Pulmonary artery endothelial cell (primary cell): ENCODE measurements around the gene RNF208. TPM values are rescaled to one million over a fixed set of nuclear protein-coding genes. Genes with fewer than 3 reads are reported as not detected.
"Not testable (repeated sequence)": the region's sequence is repeated elsewhere in the genome, so short reads cannot be mapped to it uniquely, and the experiment has no call there.

Experiments
- DNase-seq: peaks from one replicate; pipeline ENCODE4 v3.0.0-alpha.2; 2011; ENCODE audit warnings: low read depth, low spot score
- total RNA-seq: library from RNA; depleted of rRNA; stranded (reverse); fragments of >200 nt; gene quantifications from 2 replicates; pipeline ENCODE4 v1.2.3, GENCODE V29; 2014

RNF208 gene
- total RNA-seq, 1 donor from 2014 or later = 0.33 TPM

DNA sequence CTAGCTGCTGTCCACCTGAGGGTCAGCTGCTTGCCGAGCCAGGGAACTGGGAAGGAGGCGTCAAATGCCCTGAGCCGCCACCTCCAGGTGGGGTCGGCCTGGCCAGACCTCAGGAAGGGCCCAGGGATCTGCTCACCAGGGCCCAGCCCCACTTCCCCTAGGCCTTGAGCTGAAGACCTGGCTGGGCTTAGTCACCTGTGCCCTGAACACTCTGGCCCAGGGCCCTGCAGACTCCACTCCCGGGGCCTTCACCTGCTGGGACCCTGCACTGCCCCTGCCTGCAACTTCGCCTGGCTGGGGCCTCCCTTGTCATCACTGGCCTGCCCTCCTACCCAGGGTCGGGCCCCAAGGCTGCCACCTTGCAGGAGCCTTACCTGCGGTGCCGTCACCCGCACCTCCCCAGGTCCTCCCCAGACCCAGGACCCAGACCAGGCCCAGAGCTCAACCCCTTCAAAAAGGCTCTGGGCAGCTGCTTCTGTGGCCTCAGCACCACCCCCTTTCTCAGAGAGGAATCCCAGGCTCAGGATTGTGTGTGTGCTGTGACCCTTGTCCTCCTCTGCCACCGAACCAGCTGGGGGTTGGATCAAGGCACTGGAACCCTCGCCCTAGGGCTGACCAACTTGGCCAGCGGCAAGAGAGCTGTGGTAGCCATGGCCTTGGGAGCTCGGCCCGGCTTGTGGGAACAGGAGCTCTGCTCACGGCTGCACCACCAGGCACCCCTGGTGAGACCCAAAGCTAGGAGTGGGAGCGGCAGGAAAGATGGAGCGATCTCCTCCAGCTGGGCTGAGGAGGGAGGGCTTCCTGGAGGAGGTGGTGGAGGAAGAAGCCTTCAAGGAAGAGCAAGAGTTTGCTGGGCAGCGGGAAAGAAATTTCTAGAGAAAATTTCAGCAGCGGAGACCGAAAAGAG is 31.9 kb upstream of the RNF208 start:
- DNase-seq = no peak

DNA sequence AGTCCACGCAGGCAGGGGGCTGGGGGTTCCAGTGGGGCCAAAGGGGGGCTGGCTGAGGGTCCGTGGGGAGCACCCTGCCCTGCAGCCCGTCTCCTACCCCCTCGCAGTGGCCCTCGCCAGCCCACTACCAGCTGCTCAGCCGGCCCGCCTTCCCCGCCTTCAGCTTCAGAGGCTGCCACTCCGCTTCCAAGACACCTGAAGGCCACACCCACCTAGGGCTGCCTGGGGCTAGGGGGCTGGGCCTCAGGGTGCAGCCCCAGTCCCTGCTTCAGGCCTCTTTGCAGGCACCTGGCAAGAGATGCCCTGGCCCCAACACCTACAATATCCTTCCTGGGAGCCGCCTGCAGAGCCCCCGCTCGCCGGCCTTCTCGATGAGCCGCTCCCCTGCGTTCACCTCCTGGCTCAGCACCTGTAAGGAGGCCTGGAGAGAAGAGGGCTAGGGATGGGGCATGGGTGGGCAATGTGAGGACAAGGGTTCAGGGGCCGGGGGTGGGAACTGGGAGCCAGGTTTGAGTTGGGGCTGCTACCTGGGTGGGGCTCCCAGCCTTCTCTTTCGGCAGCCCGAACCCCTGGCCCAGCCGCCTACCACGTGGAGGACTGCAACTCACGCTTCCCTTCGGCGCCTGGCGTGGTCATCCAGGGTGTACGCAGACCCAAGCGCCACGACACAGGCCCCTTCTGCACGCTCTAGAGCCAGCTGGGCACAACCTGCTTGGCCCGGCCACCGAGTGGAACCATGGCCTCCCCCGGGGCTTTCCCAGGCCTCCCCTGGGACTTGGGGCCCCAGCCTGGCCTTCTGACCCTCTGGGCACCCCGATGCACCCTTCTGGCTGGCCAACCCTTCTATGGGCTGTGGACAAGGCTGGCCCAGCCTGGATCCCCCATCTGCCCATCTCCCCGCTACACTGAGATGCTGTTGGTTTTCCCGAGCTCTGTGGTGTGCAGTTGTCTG is 30.8 kb upstream of the RNF208 start:
- DNase-seq = no peak

DNA sequence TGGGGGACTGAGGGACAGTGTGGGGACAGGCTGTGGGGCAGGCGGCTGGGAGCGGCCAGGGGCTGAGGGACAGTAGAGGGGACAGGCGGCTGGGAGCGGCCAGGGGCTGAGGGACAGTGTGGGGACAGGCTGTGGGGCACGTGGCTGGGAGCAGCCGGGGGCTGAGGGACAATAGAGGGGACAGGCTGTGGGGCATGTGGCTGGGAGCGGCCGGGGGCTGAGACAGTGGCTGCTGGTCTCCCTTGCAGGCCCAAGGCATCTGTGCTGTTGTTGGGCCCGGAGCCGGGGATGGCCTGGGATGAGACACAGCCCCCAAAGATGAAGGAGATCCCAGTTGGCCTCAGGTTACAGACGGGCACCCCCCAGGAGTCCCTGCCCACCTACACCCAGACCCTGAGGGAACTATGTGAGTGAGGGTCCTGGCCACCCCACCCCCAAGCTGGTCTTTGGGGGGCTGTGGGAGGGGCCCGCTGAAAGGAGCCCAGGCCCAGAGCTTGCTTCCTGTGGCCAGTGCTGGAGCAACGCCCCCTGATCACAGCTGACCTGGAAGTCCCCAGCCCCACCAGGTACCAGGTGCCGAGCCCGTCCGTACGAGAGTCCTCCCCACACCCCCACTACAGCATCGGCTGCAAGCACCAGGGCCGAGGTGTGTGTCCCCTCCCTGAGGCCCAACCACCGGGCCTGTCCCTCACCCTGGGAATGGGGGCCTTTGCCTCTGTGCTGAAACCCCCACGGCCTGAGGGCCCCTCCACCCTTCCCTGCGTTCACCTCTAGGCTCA is 29.6 kb upstream of the RNF208 start:
- DNase-seq = no peak

- no peak for DNase-seq
These were observed 29.1 kb upstream of the RNF208 start, which contains the start of gene STPG3 for GRCh38 chr9:137251194-137251461. STPG3 (plus strand) TSS chr9:137251286; CDS start chr9:137251287, 1 bp downstream.

DNA sequence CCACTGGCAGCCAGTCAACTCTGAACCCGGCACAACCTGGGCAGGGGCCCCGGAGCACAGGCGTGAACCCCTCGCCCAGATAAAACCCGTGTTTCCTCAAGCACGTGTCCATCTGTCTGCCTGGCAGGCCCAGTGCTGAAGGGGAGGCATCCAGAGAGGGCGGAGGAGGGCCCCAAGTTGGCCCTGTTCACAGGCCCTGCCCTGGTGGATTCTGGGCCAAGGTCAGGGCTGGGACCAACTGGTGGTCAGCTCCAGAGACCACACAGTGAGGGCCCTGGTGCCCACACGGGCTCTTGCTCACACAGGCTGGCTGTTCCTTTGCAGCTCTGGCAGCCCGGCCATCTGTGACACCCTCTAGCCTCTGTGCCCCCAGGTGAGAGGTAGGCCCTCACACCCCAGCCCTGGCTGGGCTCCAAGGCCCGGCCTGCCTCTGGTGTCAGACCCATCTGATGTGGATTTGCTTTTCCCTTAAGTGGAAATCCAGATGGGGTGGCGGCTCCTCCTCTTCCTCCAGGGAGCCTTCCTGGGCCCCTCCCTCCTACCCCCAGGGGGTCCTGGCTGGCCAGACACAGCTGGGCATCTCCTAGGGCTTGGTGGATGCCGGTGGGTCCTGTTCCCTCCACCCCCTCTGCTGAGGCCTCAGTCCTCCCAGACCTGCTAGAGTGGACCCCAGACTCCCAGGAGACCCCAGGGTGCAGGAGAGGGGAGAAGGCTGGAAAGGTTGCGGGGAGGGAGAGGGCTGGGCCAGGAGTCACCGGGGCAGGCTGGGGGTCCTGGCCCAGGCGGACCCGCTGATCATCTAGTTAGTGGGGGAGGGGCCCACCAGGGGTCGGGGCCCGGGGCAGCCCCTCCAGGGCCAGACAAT is 28.5 kb upstream of the RNF208 start:
- DNase-seq = no peak

- DNase-seq = no peak
These were observed 25.8 kb upstream of the RNF208 start for GRCh38 chr9:137247916-137248175.

- no peak for DNase-seq
These were observed 25.3 kb upstream of the RNF208 start for GRCh38 chr9:137247135-137247915.

- no peak for DNase-seq
These were observed 23.7 kb upstream of the RNF208 start for GRCh38 chr9:137245450-137246421.

GRCh38 chr9:137244486-137245449 is 22.7 kb upstream of the RNF208 start:
- DNase-seq = no peak

- no peak for DNase-seq
These were observed 21.8 kb upstream of the RNF208 start for GRCh38 chr9:137243626-137244485.

DNA sequence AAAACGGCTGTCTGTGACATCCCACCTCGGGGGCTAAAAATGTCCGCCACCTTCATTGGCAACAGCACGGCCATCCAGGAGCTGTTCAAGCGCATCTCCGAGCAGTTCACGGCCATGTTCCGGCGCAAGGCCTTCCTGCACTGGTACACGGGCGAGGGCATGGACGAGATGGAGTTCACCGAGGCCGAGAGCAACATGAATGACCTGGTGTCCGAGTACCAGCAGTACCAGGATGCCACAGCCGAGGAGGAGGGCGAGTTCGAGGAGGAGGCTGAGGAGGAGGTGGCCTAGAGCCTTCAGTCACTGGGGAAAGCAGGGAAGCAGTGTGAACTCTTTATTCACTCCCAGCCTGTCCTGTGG is 21.2 kb upstream of the RNF208 start:
- not testable (repeated sequence) for DNase-seq

DNA sequence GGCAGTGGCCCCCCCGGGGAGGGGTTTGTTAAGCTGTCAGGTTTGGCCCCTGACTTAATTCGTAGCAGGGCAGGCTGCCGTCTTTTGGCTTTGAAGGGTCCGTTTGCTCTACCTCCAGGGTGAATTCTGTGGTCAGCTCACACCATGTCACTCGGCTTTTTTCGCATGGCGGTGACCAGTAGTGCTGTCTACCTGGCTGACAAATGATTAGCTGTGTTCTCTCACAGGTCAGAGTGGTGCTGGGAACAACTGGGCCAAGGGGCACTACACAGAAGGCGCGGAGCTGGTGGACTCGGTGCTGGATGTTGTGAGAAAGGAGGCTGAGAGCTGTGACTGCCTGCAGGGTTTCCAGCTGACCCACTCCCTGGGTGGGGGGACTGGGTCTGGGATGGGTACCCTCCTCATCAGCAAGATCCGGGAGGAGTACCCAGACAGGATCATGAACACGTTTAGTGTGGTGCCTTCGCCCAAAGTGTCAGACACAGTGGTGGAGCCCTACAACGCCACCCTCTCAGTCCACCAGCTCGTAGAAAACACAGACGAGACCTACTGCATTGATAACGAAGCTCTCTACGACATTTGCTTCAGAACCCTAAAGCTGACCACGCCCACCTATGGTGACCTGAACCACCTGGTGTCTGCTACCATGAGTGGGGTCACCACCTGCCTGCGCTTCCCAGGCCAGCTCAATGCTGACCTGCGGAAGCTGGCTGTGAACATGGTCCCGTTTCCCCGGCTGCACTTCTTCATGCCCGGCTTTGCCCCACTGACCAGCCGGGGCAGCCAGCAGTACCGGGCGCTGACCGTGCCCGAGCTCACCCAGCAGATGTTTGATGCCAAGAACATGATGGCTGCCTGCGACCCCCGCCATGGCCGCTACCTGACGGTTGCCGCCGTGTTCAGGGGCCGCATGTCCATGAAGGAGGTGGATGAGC is 20.5 kb upstream of the RNF208 start:
- no peak for DNase-seq

DNA sequence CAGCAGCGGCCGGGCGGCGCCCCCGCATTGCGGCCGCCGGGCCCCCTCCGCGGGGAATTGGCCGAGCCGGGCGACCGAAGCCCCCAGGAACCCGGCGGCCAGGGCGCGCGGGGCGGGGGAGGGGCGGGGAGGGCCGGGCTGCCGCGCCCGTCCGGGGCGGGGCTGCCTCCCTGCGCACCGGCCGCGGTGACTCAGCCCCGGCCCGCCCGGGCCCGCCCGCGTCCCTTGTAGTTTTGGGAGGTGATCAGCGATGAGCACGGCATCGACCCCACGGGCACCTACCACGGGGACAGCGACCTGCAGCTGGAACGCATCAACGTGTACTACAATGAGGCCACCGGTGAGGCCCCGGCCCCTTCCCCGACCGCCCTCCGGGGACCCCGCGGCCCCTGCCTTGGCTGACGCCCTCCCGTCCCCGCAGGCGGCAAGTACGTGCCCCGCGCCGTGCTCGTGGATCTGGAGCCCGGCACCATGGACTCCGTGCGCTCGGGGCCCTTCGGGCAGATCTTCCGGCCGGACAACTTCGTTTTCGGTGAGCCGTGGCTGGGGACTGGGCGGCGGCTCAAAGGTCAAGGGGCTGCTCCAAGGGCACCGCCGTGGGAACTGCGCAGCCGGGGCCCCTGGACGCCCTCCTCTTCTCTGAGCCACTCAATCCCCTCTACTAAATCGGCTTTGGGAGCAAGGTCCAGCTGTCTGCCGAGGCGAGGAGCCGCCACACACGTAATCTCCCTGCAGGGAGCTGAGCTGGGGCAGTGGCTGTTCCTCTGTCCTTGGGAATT is 19.6 kb upstream of the RNF208 start:
- no peak for DNase-seq

DNA sequence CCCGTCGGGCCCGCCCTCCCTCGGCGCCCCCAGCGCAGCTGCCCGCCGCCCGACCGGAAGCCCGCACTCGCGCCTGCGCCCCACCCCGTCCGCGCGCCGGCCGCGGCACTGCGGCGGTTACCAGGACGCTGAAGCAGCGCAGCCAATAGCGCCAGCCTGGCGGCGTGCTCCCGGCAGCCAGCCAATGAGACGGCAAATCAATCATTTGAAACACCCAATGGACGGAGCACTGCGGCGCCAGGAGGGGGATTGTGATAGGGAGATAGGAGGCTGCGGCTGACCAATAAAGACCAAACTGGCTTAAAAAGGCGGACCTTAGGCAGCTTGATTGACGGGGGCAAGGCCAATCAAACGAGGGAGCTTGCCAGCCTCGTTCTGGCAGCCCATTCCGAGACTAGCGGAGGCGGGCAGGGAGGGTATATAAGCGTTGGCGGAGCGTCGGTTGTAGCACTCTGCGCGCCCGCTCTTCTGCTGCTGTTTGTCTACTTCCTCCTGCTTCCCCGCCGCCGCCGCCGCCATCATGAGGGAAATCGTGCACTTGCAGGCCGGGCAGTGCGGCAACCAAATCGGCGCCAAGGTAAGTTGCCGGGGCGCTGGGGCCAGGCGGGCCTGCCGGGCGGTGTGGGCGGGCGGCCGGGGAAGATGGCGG is 18.9 kb upstream of the RNF208 start, which contains the start of gene TUBB4B:
Gene TUBB4B (plus strand): TSS at position 447 of the 649 bp plus-strand sequence. CDS start 74 bp downstream, at position 521.
- DNase-seq = peak; percentile 100
